DND-41 (cell line): Measurements from ENCODE around the gene REG3G.

Experiments used
- ATAC-seq: fragments of 200-7000 bp; cut with Tn5 transposase; 3 replicates; pipeline ENCODE4 v1.9.1; 2021; ENCODE audit warnings: low read depth; ENCODE audit not compliant: insufficient read depth
- DNase-seq: peaks from one replicate; pipeline ENCODE4 v3.0.0-alpha.2; 2020
- H2AFZ ChIP-seq: 2 replicates; pipeline ENCODE4 v1.6.0; 2012; ENCODE audit warnings: low read depth, low read length
- H3K27ac ChIP-seq: 2 replicates; pipeline ENCODE4 v1.5.1; 2012; ENCODE audit warnings: low read length, inconsistent platforms
- H3K27me3 ChIP-seq: fragments of 200-600 bp; sonication (generic); 2 replicates; pipeline ENCODE4 v1.6.0; 2012; ENCODE audit warnings: low read length, mild to moderate bottlenecking, inconsistent platforms; ENCODE audit not compliant: insufficient read depth, poor library complexity
- H3K36me3 ChIP-seq: 2 replicates; pipeline ENCODE4 v1.5.1; 2012; ENCODE audit warnings: low read length, inconsistent platforms; ENCODE audit not compliant: insufficient read depth
- H3K4me1 ChIP-seq: 2 replicates; pipeline ENCODE4 v1.5.1; 2012; ENCODE audit warnings: mild to moderate bottlenecking, low read length; ENCODE audit not compliant: insufficient read depth
- H3K4me2 ChIP-seq: 2 replicates; pipeline ENCODE4 v1.6.0; 2012; ENCODE audit warnings: mild to moderate bottlenecking, moderate library complexity, low read length, inconsistent platforms; ENCODE audit not compliant: insufficient read depth
- H3K4me3 ChIP-seq, 2 experiments: fragments of 200-600 bp in 1 of 2; shearing (Covaris generic) in 1 of 2; 2 replicates each; pipeline ENCODE4 v1.5.1; 2012 to 2016; ENCODE audit warnings: inconsistent platforms in 2 of 2, low read length in 2 of 2, mild to moderate bottlenecking in 2 of 2, low read depth in 1 of 2, moderate library complexity in 1 of 2
- H3K79me2 ChIP-seq: 2 replicates; pipeline ENCODE4 v1.6.0; 2012; ENCODE audit warnings: low read length, inconsistent platforms; ENCODE audit not compliant: insufficient read depth
- H3K9ac ChIP-seq: 2 replicates; pipeline ENCODE4 v1.6.0; 2012; ENCODE audit warnings: low read depth, mild to moderate bottlenecking, inconsistent platforms, low read length, moderate library complexity
- H3K9me3 ChIP-seq: 2 replicates; pipeline ENCODE4 v1.5.1; 2012; ENCODE audit warnings: low read length, moderate library complexity, mild to moderate bottlenecking, inconsistent platforms; ENCODE audit not compliant: insufficient read depth, severe bottlenecking
- H4K20me1 ChIP-seq: 2 replicates; pipeline ENCODE4 v1.6.0; 2012; ENCODE audit warnings: low read length; ENCODE audit not compliant: insufficient read depth
- EZH2 ChIP-seq: IDR thresholded peaks from 3 replicates; pipeline ENCODE4 v1.6.1; 2012; ENCODE audit warnings: borderline replicate concordance, low read depth, mild to moderate bottlenecking, moderate library complexity, low read length, inconsistent platforms; ENCODE audit not compliant: severe bottlenecking
- TF ChIP-seq, protein P1 (sequence below): IDR thresholded peaks from 2 replicates; pipeline ENCODE4 v1.5.1; 2012; ENCODE audit warnings: borderline replicate concordance, low read length, moderate library complexity, mild to moderate bottlenecking; ENCODE audit not compliant: poor library complexity, severe bottlenecking; ENCODE audit errors: extremely low read depth

REG3G gene

DNA sequence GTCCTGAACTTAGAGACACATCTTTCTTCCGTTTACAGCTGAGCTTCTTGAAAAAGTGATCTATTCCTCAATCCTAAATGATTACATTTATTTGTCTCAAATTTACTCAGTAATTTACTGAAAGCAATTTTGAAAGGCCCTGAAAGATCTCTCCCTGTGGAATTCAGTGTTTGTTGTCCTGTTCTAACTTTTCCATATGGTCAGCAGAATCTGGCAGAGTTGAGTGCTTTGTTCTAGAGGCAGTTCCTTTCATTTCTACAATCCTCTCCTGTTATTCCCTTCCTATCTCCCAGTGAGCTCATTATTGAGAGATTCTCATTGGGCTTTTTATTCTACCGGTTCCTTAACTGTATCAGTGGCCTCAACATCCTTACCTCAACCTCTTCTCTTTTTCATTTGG is 36.5 kb upstream of the REG3G start:
- no peaks in the 10 kb centered on the region for H3K9me3 ChIP-seq
- ATAC-seq: no peak
- no peaks in the 10 kb centered on the region for H4K20me1 ChIP-seq
- TF ChIP-seq, protein P1, sequence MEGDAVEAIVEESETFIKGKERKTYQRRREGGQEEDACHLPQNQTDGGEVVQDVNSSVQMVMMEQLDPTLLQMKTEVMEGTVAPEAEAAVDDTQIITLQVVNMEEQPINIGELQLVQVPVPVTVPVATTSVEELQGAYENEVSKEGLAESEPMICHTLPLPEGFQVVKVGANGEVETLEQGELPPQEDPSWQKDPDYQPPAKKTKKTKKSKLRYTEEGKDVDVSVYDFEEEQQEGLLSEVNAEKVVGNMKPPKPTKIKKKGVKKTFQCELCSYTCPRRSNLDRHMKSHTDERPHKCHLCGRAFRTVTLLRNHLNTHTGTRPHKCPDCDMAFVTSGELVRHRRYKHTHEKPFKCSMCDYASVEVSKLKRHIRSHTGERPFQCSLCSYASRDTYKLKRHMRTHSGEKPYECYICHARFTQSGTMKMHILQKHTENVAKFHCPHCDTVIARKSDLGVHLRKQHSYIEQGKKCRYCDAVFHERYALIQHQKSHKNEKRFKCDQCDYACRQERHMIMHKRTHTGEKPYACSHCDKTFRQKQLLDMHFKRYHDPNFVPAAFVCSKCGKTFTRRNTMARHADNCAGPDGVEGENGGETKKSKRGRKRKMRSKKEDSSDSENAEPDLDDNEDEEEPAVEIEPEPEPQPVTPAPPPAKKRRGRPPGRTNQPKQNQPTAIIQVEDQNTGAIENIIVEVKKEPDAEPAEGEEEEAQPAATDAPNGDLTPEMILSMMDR: no peak
- TF ChIP-seq EZH2: no peak
- no peak overlapping the region for H3K4me2 ChIP-seq
- H3K9ac ChIP-seq: no peak overlapping the region
- H3K4me1 ChIP-seq: no peaks in the 10 kb centered on the region
- H3K4me3 ChIP-seq: no peak overlapping the region
- no peaks in the 10 kb centered on the region for H3K36me3 ChIP-seq
- no peaks in the 10 kb centered on the region for H3K79me2 ChIP-seq
- H3K27ac ChIP-seq: no peak overlapping the region
- H3K27me3 ChIP-seq: no peaks in the 10 kb centered on the region
- no peak for DNase-seq
- H2AFZ ChIP-seq: no peak overlapping the region

DNA sequence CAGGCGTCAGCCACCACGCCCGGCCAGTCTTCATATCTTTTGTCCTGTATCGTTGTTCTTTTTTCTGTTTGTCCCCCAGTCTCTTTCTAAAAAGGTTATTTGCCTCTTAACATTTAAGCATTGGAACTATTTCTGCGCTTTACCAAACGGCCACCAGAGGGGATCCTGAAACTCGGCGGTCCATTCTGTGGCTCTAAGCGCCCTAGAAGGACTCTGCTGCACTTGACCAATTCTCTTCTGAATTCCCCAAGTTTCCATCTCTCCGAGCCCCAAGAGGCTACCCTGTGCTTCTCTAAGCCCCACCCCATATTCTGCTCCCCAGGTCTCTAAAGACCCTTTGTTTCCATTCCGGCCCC is 33.1 kb upstream of the REG3G start:
- H3K9ac ChIP-seq: no peak overlapping the region
- no peaks in the 10 kb centered on the region for H3K9me3 ChIP-seq
- H3K4me3 ChIP-seq: no peak overlapping the region
- ATAC-seq (no peak), DNase-seq (no peak)
- H3K27ac ChIP-seq: no peak overlapping the region
- no peaks in the 10 kb centered on the region for H3K4me1 ChIP-seq
- no peak for TF ChIP-seq EZH2
- TF ChIP-seq, protein P1: peak; percentile 10
- H4K20me1 ChIP-seq: no peaks in the 10 kb centered on the region
- no peaks in the 10 kb centered on the region for H3K36me3 ChIP-seq
- no peak overlapping the region for H3K4me2 ChIP-seq
- H3K27me3 ChIP-seq: no peaks in the 10 kb centered on the region
- no peak overlapping the region for H2AFZ ChIP-seq
- H3K79me2 ChIP-seq: no peaks in the 10 kb centered on the region

DNA sequence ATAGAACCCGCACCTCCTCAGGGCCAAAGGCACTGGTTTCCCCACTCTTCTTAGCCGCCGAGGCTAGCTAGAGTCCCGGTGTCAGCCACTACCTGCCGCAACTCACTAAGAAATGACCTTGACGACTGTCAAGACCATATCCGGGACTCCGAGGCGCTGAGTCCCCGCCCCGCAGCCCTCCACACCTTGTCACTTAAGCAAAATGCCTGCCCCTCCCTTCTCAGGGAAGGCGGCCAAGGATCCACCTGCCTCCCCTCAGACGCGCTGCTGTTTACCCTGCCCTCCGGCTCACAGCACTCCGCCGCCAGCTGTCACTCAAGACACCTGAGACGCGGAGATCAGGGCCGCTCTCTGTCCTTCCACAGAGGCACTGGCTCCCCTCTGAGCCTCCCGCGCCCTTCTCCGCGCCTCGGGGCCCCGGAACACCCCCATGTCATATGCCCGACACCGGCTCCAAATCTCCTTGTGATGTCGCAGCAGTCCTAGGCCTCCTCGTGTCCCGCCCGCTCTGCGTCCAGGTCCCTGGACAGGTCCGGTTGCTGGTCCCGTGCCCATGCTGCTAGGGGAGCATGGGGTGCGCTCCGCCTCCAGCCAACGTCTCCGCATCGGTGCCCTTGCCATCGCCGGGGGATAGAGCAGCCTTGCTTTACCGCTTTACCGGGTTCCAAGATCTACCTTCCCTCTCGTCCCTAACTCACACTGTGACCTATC is 32.5 kb upstream of the REG3G start:
- no peaks in the 10 kb centered on the region for H4K20me1 ChIP-seq
- no peaks in the 10 kb centered on the region for H3K27me3 ChIP-seq
- H3K27ac ChIP-seq: no peak overlapping the region
- no peaks in the 10 kb centered on the region for H3K4me1 ChIP-seq
- no peak overlapping the region for H2AFZ ChIP-seq
- H3K9ac ChIP-seq: no peak overlapping the region
- DNase-seq (no peak), ATAC-seq (no peak)
- H3K4me2 ChIP-seq: no peak overlapping the region
- no peaks in the 10 kb centered on the region for H3K79me2 ChIP-seq
- H3K36me3 ChIP-seq: no peaks in the 10 kb centered on the region
- TF ChIP-seq EZH2: no peak
- TF ChIP-seq, protein P1: no peak
- no peaks in the 10 kb centered on the region for H3K9me3 ChIP-seq
- no peak overlapping the region for H3K4me3 ChIP-seq
